Measurements from ENCODE around the gene THSD4.
"Not testable (repeated sequence)": the region's sequence is repeated elsewhere in the genome, so short reads cannot be mapped to it uniquely, and the experiment has no call there.

Gene THSD4

GRCh38 chr15:71294251-71294910, 179.1 kb downstream of the THSD4 start:
- peak; percentile 90 to 91 for DNase-seq (ENCODE audit: low read depth in 2 of 2)

DNA sequence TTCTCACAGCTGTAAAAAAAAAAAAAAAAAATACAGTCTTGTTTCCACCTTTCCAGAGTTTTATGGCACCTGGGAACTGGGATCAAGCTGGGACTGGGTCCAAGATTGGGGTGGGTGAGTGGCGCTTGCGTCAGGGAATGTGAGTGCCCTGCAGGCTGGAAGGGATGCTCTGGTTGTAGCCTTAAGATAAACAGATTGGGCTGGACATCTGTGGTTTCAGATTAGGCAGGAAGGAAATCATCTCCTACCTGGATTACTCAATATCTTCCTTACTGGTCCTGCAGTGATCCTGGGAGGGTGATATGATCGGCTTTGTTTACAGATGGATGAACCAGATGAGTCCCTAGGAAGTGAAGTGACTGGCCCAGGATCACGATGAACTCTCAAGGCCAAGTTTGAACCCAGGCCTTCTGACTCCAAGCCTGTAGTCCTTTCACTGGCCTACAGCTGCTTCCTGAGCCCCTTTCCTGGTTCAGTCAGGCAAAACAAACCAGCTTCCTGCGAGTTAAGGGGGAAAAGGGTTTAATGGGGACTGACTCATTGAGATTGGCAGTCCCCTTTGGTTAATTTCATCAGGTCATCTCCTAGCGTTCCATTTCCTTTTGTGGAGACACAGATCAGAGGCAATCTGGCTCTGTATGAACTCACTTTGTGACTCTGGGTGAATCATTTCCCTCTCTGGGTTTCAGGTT, 179.8 kb downstream of the THSD4 start:
- peak; percentile 99 for DNase-seq (ENCODE audit: low read depth in 2 of 2)

DNA sequence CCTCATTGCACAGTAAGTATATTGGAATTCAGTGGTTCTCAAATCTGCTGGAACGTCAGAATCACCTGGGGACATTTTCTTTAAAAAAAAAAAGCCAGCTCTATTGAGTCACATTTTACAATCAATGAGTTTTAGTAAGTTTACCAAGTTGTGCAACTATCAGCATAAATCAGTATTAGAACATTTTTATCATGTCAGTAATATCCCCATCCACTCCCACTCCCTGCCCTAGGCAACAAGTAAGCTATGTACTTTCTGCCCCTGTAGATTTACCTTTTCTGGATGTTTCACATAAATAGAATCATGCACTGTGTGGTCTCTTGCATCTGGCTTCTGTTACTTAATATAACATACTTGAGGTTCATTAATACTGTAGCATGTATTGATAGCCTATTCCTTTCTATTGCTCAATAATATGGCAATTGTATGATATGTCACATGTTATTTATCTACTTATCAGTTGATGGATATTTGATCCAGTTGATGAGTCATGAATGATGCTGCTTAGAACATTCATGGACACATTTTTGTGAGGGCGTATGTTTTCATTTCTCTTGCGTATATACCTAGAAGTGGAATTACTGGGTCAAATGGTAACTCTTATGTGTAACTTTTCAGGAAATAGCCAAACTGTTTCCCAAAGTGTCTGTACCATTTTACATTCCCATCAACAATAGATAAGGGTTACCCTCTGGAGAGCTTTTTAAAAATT, 180.5 kb downstream of the THSD4 start:
- peak; percentile 65 to 78 for DNase-seq (ENCODE audit: low read depth in 2 of 2)

GRCh38 chr15:71296315-71296679, 181.0 kb downstream of the THSD4 start:
- DNase-seq (ENCODE audit: low read depth in 2 of 2): no peak

DNA sequence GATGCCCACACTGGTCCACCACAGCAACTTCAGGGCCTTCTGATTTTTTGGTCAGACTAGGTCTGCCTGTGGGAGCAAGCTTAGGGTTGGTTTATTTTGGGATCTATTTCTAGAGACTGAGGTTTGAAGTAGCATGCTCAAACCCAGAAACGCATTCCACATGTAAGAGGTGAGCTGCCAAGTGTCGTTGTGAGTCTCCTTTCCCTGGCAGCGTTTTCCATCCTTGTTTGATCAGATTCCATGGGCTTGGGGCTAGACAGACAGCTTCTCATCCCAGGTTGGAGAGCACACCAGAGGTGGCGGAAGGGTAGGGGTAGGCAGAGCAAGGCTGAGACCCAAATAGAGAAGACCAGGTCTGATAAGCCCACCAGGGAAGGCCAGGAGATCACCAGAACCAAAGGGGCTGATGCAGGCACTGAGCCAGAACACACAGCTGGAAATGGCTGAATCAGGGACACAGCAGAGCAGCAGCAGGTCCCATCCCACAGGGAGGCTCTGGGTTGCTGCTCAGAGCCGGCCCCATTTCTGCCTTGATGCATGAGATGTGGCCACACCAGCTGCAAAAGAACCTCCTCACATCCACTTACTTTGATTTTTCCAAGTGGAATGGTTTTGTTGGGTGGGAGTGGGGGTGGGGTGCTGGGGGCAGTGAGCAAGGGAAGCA, 186.8 kb downstream of the THSD4 start:
- no peak for DNase-seq (ENCODE audit: low read depth in 2 of 2)

- no peak for DNase-seq (ENCODE audit: low read depth in 2 of 2)
Observed at GRCh38 chr15:71302861-71303410, 187.7 kb downstream of the THSD4 start.

DNA sequence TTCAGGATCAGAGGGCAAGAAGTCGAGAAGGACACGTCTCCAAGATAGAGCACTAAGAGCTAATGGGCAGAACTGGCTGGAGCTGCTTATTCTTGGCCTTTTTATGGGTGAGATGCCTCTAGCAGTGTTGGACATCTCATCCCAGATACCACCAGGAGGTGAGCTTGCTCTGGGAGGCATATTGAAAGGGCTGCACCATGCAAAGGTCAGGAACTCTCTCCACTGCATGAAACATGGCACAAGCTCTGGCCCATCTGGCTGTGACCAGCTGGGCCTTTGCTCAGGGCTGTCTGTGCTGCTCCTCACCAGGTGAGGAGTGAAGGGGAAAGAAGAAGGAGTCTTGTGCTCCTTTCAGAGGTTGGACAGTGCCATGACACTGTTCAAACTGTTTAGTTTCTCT, 188.7 kb downstream of the THSD4 start:
- no peak for DNase-seq (ENCODE audit: low read depth in 2 of 2)

DNA sequence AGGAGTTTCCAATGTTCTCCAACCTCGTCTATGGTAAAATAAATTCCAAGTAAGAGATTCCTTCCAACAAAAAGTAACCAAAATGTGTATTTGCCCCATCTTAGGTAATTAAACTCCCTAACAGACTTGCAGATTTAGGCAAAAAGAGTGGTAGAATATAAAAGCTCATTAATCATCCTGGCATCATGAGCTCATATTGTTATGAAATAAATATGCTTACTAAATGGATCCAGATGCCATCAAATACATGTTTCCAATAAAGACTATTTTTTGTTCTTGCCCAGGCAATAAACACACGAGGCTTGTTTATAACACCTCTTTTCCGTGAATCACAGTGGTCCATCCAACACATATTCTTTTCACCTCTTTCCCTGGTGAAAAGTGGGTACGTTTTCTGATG, 189.4 kb downstream of the THSD4 start:
- no peak for DNase-seq (ENCODE audit: low read depth in 2 of 2)

GRCh38 chr15:71306538-71306937, 191.3 kb downstream of the THSD4 start:
- DNase-seq (ENCODE audit: low read depth in 2 of 2): no peak

DNA sequence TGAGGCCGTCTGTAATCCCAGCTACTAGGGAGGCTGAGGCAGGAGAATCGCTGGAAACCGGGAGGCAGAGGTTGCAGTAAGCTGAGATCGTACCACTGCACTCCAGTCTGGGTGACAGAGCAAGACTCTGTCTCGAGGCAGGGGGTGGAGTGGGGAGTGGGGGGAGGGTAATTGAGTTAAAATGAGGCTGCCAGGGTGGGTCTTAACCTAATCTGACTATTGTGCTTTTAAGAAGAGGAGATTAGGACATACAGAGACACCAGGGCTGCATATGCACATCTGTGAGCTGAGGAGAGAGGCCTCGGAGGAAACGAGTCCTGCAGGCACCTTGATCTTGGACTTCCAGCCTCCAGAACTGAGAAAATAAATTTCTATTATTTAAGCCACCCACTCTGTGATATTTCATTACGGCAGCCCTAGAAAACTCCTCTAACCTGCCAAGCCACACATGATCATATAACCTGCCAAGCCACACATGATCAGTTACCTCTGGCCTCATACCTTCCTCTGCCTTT, 197.0 kb downstream of the THSD4 start:
- no peak for DNase-seq (ENCODE audit: low read depth in 2 of 2)

- no peak for DNase-seq (ENCODE audit: low read depth in 2 of 2)
Observed at GRCh38 chr15:71312731-71313460, 197.6 kb downstream of the THSD4 start.

GRCh38 chr15:71313806-71314205, 198.5 kb downstream of the THSD4 start:
- no peak for DNase-seq (ENCODE audit: low read depth in 2 of 2)

DNA sequence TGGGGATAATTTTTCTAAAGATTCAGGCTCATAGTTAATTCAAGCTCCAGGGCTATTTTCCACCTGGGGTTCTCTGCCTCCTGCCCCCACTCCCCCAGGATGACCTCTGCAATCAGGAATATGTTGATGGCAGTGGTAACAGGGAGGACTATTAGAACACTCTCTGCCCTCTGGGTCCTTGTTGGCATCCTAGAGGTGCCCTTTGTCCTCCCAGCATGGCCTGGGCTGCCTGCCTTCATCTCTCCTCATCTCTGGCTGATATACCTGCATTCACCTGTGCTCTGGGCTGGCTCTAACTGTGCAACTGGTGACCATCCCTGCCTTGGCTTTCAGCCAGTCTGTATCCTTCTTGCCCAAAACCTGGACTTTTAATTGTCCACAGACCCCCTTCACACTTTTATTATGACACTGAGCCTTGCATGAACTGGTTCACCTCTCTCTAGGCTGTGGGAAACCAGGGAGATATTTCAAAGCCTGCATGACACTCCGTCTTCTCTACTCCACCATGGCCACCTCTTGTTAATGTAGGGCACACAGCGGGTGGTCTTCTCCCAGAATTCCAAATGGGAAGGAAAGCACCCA, 199.8 kb downstream of the THSD4 start:
- no peak for DNase-seq (ENCODE audit: low read depth in 2 of 2)

- DNase-seq (ENCODE audit: low read depth in 2 of 2): no peak
Observed at GRCh38 chr15:71316911-71317310, 201.6 kb downstream of the THSD4 start.

GRCh38 chr15:71319424-71319823, 204.2 kb downstream of the THSD4 start:
- not testable (repeated sequence) for DNase-seq (ENCODE audit: low read depth in 2 of 2)

DNA sequence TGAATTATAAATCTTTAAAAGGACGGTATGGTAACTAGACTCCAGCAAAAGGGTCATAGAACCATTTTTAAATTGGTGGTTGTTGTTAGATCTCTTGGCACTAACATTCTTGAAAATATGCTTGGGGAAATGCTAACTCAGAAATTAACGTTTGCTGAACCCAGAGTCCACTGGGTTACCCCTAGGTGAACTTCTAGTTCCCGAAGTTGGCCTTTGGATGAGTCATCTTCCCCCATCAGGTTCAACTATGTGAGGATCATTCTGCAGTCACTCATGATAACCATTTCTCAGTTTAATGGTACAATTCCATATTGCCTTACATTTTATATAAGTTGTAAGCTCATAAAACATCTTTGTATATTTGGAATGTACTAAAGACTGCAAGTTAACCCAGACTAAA, 204.7 kb downstream of the THSD4 start:
- DNase-seq (ENCODE audit: low read depth in 2 of 2): no peak

DNA sequence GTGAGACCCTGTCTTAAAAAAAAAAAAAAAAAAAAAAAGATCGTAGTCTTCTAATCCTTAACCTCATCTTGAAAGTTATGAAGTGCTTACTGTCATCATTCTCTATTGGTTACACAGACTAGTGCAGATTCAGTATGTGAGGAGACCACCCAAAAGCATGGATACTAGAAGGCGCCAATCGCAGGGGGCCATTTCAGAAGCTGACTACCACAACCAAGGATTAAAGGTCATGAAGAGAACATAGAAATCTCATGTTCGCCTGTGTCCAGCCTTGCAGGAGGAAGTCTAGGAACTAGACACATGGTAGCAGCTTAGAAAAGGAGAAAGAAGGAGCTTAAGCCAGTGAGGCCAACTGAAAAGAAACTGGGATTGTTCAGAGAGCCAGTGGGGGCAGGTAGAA, 207.8 kb downstream of the THSD4 start:
- DNase-seq (ENCODE audit: low read depth in 2 of 2): no peak

DNA sequence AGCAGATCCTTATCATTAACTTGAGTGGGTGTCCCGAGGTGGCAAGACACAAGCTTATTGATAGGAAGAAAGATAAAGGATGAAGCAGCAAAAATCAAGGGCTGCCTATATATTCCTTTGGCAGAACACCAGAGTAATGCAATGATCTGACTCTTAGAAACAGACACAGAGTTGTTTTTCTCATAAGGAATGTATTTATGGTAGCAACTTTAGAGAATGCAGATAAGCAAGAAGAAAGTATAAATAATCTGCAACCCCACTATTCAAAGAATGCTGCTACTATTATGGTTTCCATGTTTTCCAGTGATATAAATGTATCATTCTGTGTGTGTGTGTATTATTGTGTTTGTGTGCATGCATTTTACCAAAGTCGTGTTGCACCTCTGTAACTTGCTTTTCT, 208.3 kb downstream of the THSD4 start:
- DNase-seq (ENCODE audit: low read depth in 2 of 2): no peak

- no peak for DNase-seq (ENCODE audit: low read depth in 2 of 2)
Observed at GRCh38 chr15:71325481-71325880, 210.2 kb downstream of the THSD4 start.

GRCh38 chr15:71328453-71328852, 213.2 kb downstream of the THSD4 start:
- no peak for DNase-seq (ENCODE audit: low read depth in 2 of 2)

GRCh38 chr15:71329041-71329440, 213.8 kb downstream of the THSD4 start:
- no peak for DNase-seq (ENCODE audit: low read depth in 2 of 2)

Data from fibroblast of skin of left biceps (primary cell).